Calu3 (cell line): ENCODE measurements around the gene ST6GALNAC3. TPM values are rescaled to one million over a fixed set of nuclear protein-coding genes. Genes with fewer than 3 reads are reported as not detected.

ENCODE experiments used
- BruUV-seq: library from RNA; stranded (reverse); fragments of 400-500 nt; replicated peaks from 2 replicates; lab custom pipeline; 2021; lab: Mats Ljungman, UMichigan
- CTCF ChIA-PET: fragments of 300-600 bp; sonication (Branson Sonifier 250); formaldehyde crosslinking; loops from one replicate; lab custom pipeline; 2022; ENCODE audit warnings: antibody characterized with exemption; lab: Charles Lee
- DNase-seq: peaks from one replicate; pipeline ENCODE4 v3.0.0; 2022
- H3K27ac Mint-ChIP-seq: one replicate; pipeline ENCODE4 v1.8.0; 2022; ENCODE audit warnings: mixed read lengths; ENCODE audit not compliant: unreplicated experiment
- H3K27me3 Mint-ChIP-seq: one replicate; pipeline ENCODE4 v1.8.0; 2022; ENCODE audit warnings: mixed read lengths; ENCODE audit not compliant: unreplicated experiment
- H3K36me3 Mint-ChIP-seq: one replicate; pipeline ENCODE4 v1.8.0; 2022; ENCODE audit warnings: mild to moderate bottlenecking, moderate library complexity, mixed read lengths; ENCODE audit not compliant: insufficient read depth, unreplicated experiment
- H3K4me1 Mint-ChIP-seq: one replicate; pipeline ENCODE4 v1.8.0; 2022; ENCODE audit warnings: mild to moderate bottlenecking, low read depth, mixed read lengths; ENCODE audit not compliant: unreplicated experiment
- H3K4me3 Mint-ChIP-seq: one replicate; pipeline ENCODE4 v1.8.0; 2022; ENCODE audit warnings: mild to moderate bottlenecking, low read depth, moderate library complexity, mixed read lengths; ENCODE audit not compliant: unreplicated experiment
- H3K9me3 Mint-ChIP-seq: one replicate; pipeline ENCODE4 v1.8.0; 2022; ENCODE audit warnings: low read depth, mixed read lengths; ENCODE audit not compliant: unreplicated experiment
- CTCF ChIP-seq: fragments of 200-600 bp; IDR thresholded peaks from one replicate; pipeline ENCODE4 v1.8.0; 2022; ENCODE audit warnings: antibody characterized with exemption; ENCODE audit not compliant: unreplicated experiment
- intact Hi-C: fragments of 100-400 bp; cut with micrococcal nuclease; formaldehyde crosslinking; loops from one replicate; pipeline ENCODE4 v1.10.0; 2022; ENCODE audit not compliant: unreplicated experiment
- total RNA-seq: library from RNA; stranded (reverse); gene quantifications from 2 replicates; pipeline ENCODE4 v1.2.3, GENCODE V29; 2022

The ST6GALNAC3 gene
- total RNA-seq, 1 experiment from 2014 or later: 0.87 TPM

GRCh38 chr1:76299036-76299435, 224.5 kb downstream of the ST6GALNAC3 start:
- no peak for DNase-seq
- H3K36me3 Mint-ChIP-seq: no peaks in the 10 kb centered on the region
- intact Hi-C loops: no loop called here
- no peak overlapping the region for H3K4me3 Mint-ChIP-seq
- TF ChIP-seq CTCF: no peak
- CTCF ChIA-PET: no interaction called here
- no peak overlapping the region for H3K27ac Mint-ChIP-seq
- no peaks in the 10 kb centered on the region for H3K9me3 Mint-ChIP-seq
- H3K27me3 Mint-ChIP-seq: no peaks in the 10 kb centered on the region
- H3K4me1 Mint-ChIP-seq: no peaks in the 10 kb centered on the region
- BruUV-seq: no TSS peak

GRCh38 chr1:76300556-76300955, 226.0 kb downstream of the ST6GALNAC3 start:
- H3K4me1 Mint-ChIP-seq: no peaks in the 10 kb centered on the region
- intact Hi-C loops: no loop called here
- no peaks in the 10 kb centered on the region for H3K36me3 Mint-ChIP-seq
- CTCF ChIA-PET: no interaction called here
- no peak for DNase-seq
- no peak overlapping the region for H3K4me3 Mint-ChIP-seq
- BruUV-seq: no TSS peak
- H3K27me3 Mint-ChIP-seq: no peaks in the 10 kb centered on the region
- TF ChIP-seq CTCF: no peak
- H3K9me3 Mint-ChIP-seq: no peaks in the 10 kb centered on the region
- H3K27ac Mint-ChIP-seq: no peak overlapping the region

GRCh38 chr1:76302711-76303339, 228.3 kb downstream of the ST6GALNAC3 start:
- Mint-ChIP-seq H3K27ac (no peak overlapping the region), H3K36me3 (no peaks in the 10 kb centered on the region), H3K4me3 (no peak overlapping the region), H3K9me3 (no peaks in the 10 kb centered on the region), H3K27me3 (no peaks in the 10 kb centered on the region), H3K4me1 (no peaks in the 10 kb centered on the region)
- TF ChIP-seq CTCF: no peak
- no peak for DNase-seq
- no TSS peak for BruUV-seq
- intact Hi-C loops: no loop called here
- CTCF ChIA-PET: no interaction called here

GRCh38 chr1:76303340-76303717, 228.8 kb downstream of the ST6GALNAC3 start:
- intact Hi-C loops: no loop called here
- TF ChIP-seq CTCF: no peak
- no peaks in the 10 kb centered on the region for H3K9me3 Mint-ChIP-seq
- no peaks in the 10 kb centered on the region for H3K27me3 Mint-ChIP-seq
- no peaks in the 10 kb centered on the region for H3K4me1 Mint-ChIP-seq
- CTCF ChIA-PET: no interaction called here
- no peaks in the 10 kb centered on the region for H3K36me3 Mint-ChIP-seq
- DNase-seq: no peak
- H3K4me3 Mint-ChIP-seq: no peak overlapping the region
- H3K27ac Mint-ChIP-seq: no peak overlapping the region
- BruUV-seq: no TSS peak
